Kidney epithelial cell (primary cell): ENCODE results near the gene ASB16. TPM values are rescaled to one million over a fixed set of nuclear protein-coding genes. Genes with fewer than 3 reads are reported as not detected.

Source experiments
- DNase-seq: peaks from one replicate; pipeline ENCODE4 v3.0.0-alpha.2; 2010; ENCODE audit warnings: low read depth
- H3K27me3 ChIP-seq: 2 replicates; pipeline ENCODE4 v1.6.0; 2011; ENCODE audit warnings: low read length; ENCODE audit not compliant: control insufficient read depth, insufficient read depth
- H3K36me3 ChIP-seq: 2 replicates; pipeline ENCODE4 v1.5.1; 2011; ENCODE audit warnings: low read length; ENCODE audit not compliant: control insufficient read depth, insufficient read depth
- H3K4me3 ChIP-seq: 2 replicates; pipeline ENCODE4 v1.5.1; 2011; ENCODE audit warnings: low read depth, mild to moderate bottlenecking, control low read depth, low read length
- CTCF ChIP-seq: IDR thresholded peaks from 2 replicates; pipeline ENCODE4 v1.5.1; 2011; ENCODE audit warnings: mild to moderate bottlenecking, moderate library complexity, low read length, control low read depth, inconsistent platforms; ENCODE audit not compliant: insufficient read depth, poor library complexity, severe bottlenecking
- total RNA-seq: library from RNA; depleted of rRNA; stranded (reverse); fragments of >200 nt; gene quantifications from 2 replicates; pipeline ENCODE4 v1.2.3, GENCODE V29; 2015

Gene ASB16
- total RNA-seq, 1 donor from 2014 or later, result not detected

- no peak for DNase-seq
- TF ChIP-seq CTCF, result peak; percentile 81
- Histone ChIP-seq H3K36me3 (peaks cover 1% of the 10 kb centered on the region), H3K27me3 (no peaks in the 10 kb centered on the region), H3K4me3 (no peak overlapping the region)
Measured at GRCh38 chr17:44203731-44204440, 33.4 kb downstream of the ASB16 start.

GRCh38 chr17:44204441-44204882 is 34.0 kb downstream of the ASB16 start:
- no peak for TF ChIP-seq CTCF
- no peak for DNase-seq
- H3K27me3 ChIP-seq, result no peaks in the 10 kb centered on the region
- H3K36me3 ChIP-seq, result peaks cover 4% of the 10 kb centered on the region
- H3K4me3 ChIP-seq, result no peak overlapping the region

GRCh38 chr17:44205962-44206824 is 35.7 kb downstream of the ASB16 start:
- peaks cover 6% of the 10 kb centered on the region for H3K36me3 ChIP-seq
- no peaks in the 10 kb centered on the region for H3K27me3 ChIP-seq
- H3K4me3 ChIP-seq, result no peak overlapping the region
- peak; percentile 20 for TF ChIP-seq CTCF
- DNase-seq, result no peak

GRCh38 chr17:44206825-44207155 is 36.3 kb downstream of the ASB16 start:
- Histone ChIP-seq H3K4me3 (no peak overlapping the region), H3K36me3 (peaks cover 6% of the 10 kb centered on the region), H3K27me3 (no peaks in the 10 kb centered on the region)

GRCh38 chr17:44207319-44207718 is 36.8 kb downstream of the ASB16 start:
- H3K36me3 ChIP-seq, result peaks cover 6% of the 10 kb centered on the region
- DNase-seq, result no peak
- TF ChIP-seq CTCF, result no peak
- no peak overlapping the region for H3K4me3 ChIP-seq
- no peaks in the 10 kb centered on the region for H3K27me3 ChIP-seq

More at GRCh38 chr17:44206825-44207155, 36.3 kb downstream of the ASB16 start:
- TF ChIP-seq CTCF, result no peak
- no peak for DNase-seq
